GM19372 (cell line): ENCODE results near the gene SVOP.

Source experiments
- ATAC-seq: cut with Tn5 transposase; IDR thresholded peaks from one replicate; pipeline ENCODE4 v1.9.1; 2021; ENCODE audit warnings: mild to moderate bottlenecking, low read depth, moderate library complexity; ENCODE audit not compliant: unreplicated experiment

The SVOP gene

DNA sequence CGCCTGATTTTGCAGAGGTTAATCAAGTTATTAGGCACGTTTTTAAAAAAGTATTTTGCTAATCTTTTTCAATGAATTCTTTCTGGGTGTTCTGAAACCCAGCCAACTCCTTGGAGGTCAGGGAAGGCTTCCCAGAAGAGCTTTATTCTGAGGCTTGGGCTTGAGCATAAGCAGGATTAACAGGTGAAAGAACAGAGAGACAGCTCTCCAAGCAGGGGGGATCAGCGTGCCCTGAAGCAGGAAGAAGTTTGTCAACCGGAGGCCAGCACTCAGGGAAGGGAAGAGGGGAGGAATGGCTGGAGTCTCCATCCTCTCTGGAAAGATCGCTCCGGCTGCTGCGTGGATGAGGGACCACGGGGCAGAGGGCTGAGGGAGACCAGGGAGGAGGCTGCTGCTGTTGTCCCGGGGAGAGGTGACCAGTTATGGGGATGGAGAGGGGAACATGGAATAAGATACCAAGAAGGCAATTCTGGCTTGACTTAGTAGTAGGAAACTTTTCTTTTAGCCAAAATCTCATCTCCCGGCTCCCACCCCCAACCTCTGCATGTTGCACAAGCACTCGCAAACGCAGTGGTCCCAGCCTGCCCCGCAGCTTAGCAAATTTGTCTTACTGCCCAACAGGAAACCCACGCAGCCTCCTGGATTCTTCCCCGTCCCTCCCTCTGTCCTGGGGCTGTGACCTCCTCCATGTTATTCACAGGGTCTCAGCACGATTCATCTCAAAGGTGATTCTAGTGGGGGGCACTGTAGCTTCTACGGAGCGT is 162.4 kb downstream of the SVOP start:
- no peak for ATAC-seq
